DMS79 (cell line): ENCODE results near the gene EEA1.
"Not testable (repeated sequence)": the region's sequence is repeated elsewhere in the genome, so short reads cannot be mapped to it uniquely, and the experiment has no call there.

Experiments
- DNase-seq: peaks from one replicate; lab custom pipeline; 2025; lab: John Stamatoyannopoulos, UW

EEA1 gene

GRCh38 chr12:92802906-92803305, 126.2 kb downstream of the EEA1 start:
- no peak for DNase-seq

GRCh38 chr12:92796650-92797049, 132.4 kb downstream of the EEA1 start:
- no peak for DNase-seq

GRCh38 chr12:92794814-92795213, 134.3 kb downstream of the EEA1 start:
- DNase-seq = no peak

- DNase-seq = not testable (repeated sequence)
Measured at GRCh38 chr12:92794356-92794755, 134.7 kb downstream of the EEA1 start.

GRCh38 chr12:92786045-92786444, 143.1 kb downstream of the EEA1 start:
- no peak for DNase-seq

GRCh38 chr12:92785563-92785950, 143.5 kb downstream of the EEA1 start:
- no peak for DNase-seq

GRCh38 chr12:92784797-92785562, 144.1 kb downstream of the EEA1 start:
- DNase-seq = peak; percentile 70

- DNase-seq = no peak
Measured at GRCh38 chr12:92784356-92784755, 144.7 kb downstream of the EEA1 start.

- DNase-seq = no peak
Measured at GRCh38 chr12:92779902-92780301, 149.2 kb downstream of the EEA1 start.

- no peak for DNase-seq
Measured at GRCh38 chr12:92778525-92778924, 150.6 kb downstream of the EEA1 start.

- DNase-seq = no peak
Measured at GRCh38 chr12:92775416-92775815, 153.7 kb downstream of the EEA1 start.

GRCh38 chr12:92771001-92771400, 158.1 kb downstream of the EEA1 start:
- no peak for DNase-seq

GRCh38 chr12:92769124-92769901, 159.8 kb downstream of the EEA1 start:
- DNase-seq = no peak

- DNase-seq = no peak
Measured at GRCh38 chr12:92765871-92766270, 163.2 kb downstream of the EEA1 start.

GRCh38 chr12:92764831-92765230, 164.3 kb downstream of the EEA1 start:
- DNase-seq = no peak

GRCh38 chr12:92762773-92763172, 166.3 kb downstream of the EEA1 start:
- no peak for DNase-seq

GRCh38 chr12:92759634-92760268, 169.3 kb downstream of the EEA1 start:
- no peak for DNase-seq

- DNase-seq = no peak
Measured at GRCh38 chr12:92757597-92758121, 171.4 kb downstream of the EEA1 start.

GRCh38 chr12:92756898-92757596, 172.0 kb downstream of the EEA1 start:
- DNase-seq = peak; percentile 28

- DNase-seq = no peak
Measured at GRCh38 chr12:92753976-92754885, 174.9 kb downstream of the EEA1 start.

- not testable (repeated sequence) for DNase-seq
Measured at GRCh38 chr12:92749691-92750090, 179.4 kb downstream of the EEA1 start.
